GM23248 (cell line): ENCODE data around the gene CFAP20DC.

Experiments
- EZH2 ChIP-seq: fragments of 200-600 bp; sonication (generic); IDR thresholded peaks from 2 replicates; pipeline ENCODE4 v1.6.1; 2018; ENCODE audit warnings: antibody characterized with exemption, mild to moderate bottlenecking; ENCODE audit not compliant: insufficient read depth, poor library complexity, severe bottlenecking
- EZH2phosphoT487 ChIP-seq: fragments of 200-600 bp; sonication (generic); IDR thresholded peaks from 2 replicates; pipeline ENCODE4 v1.6.1; 2018; ENCODE audit warnings: antibody characterized with exemption, moderate library complexity, mild to moderate bottlenecking, low read depth; ENCODE audit not compliant: insufficient read depth

- TF ChIP-seq EZH2 (no peak), EZH2phosphoT487 (no peak)
Observed at GRCh38 chr3:58979840-58980239, 70.0 kb downstream of the CFAP20DC start.
